Adrenal gland (tissue), 5 donors: ENCODE data around the gene IDS.

ENCODE experiments used
- POLR2A ChIP-seq, 2 donors: fragments of 450-650 bp; IDR thresholded peaks; one replicate each; pipeline ENCODE4 v1.6.1; 2017; ENCODE audit warnings: antibody characterized with exemption in 2 of 2, mild to moderate bottlenecking in 2 of 2, moderate library complexity in 1 of 2
- TF ChIP-seq, protein P1 (sequence below), 6 experiments: fragments of 450-650 bp in 4 of 6; fragments of 200-600 bp in 2 of 6; sonication (generic) in 1 of 6; IDR thresholded peaks; 1 replicate in 5 of 6; 2 replicates in 1 of 6; pipeline versions ENCODE4 v1.5.1 to v1.8.0; 2016 to 2021; ENCODE audit warnings: antibody characterized with exemption in 6 of 6, mild to moderate bottlenecking in 2 of 6, moderate library complexity in 1 of 6
- donor health status: DM: no; HTN: no; CAD: no.

GRCh38 chrX:149522916-149523315, 17.8 kb upstream of the IDS start:
- TF ChIP-seq, protein P1, sequence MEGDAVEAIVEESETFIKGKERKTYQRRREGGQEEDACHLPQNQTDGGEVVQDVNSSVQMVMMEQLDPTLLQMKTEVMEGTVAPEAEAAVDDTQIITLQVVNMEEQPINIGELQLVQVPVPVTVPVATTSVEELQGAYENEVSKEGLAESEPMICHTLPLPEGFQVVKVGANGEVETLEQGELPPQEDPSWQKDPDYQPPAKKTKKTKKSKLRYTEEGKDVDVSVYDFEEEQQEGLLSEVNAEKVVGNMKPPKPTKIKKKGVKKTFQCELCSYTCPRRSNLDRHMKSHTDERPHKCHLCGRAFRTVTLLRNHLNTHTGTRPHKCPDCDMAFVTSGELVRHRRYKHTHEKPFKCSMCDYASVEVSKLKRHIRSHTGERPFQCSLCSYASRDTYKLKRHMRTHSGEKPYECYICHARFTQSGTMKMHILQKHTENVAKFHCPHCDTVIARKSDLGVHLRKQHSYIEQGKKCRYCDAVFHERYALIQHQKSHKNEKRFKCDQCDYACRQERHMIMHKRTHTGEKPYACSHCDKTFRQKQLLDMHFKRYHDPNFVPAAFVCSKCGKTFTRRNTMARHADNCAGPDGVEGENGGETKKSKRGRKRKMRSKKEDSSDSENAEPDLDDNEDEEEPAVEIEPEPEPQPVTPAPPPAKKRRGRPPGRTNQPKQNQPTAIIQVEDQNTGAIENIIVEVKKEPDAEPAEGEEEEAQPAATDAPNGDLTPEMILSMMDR (IDR thresholded peaks at IDR 0.05), result no peak
- no peak for TF ChIP-seq POLR2A (IDR thresholded peaks at IDR 0.05)
